ENCODE results near the gene PDCD4. TPM values are rescaled to one million over a fixed set of nuclear protein-coding genes. Genes with fewer than 3 reads are reported as not detected.

PDCD4 gene
- total and polyA plus RNA-seq, 2 of the 13 experiments (the other 11 are each of a cell fraction or from before 2014, with no cell fraction given): 22.8 to 56.2 TPM

DNA sequence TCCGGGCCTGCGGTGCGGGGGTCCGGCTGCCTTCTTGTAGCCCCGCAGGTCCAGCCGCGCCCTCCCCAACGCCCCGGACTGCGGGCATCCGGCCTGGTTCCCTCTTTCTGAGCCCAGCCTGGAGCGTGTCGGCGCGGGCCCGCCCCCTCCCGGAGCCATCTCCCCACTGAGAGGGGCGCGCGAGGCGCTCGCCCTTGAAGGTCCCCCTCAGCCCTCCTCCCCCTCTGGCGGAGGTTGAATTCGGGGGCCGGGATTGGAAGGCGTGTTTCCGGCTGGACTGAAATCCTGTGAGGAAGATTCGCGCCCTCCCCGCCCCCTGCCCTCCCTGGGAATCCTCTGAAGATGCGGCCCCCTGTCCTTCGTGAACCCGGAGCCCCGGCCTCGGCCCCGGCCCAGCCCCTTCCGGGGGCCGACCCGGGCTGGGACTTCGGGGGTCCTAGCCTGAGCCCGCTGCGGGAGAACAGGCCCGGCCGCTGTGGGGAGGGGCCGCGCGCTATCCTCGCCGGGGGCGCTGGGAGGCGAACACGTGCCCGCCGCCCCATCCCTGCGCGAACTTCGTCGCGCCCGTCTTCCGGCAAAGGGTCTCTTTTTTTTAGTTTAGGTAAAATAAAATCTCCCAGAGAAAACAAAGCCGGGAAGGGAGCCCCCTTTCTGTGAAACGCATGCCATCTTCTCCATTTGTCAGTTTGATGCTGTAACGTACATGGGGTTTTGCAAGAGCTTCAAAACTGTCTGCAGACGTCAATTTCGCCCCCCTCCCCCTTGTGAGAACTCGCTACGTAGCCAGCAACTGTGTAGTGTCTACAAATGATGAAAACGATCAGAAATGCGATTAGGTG lies 636 bp downstream of the PDCD4 start (continued):
- no peak for TF ChIP-seq HOXA7 (CRISPR knock-in tag; IDR thresholded peaks at IDR 0.05)
- TF ChIP-seq RAD51 (IDR thresholded peaks at IDR 0.05; ENCODE audit: borderline replicate concordance): no peak
- TF ChIP-seq CBX1 (IDR thresholded peaks at IDR 0.05; ENCODE audit: low read depth): no peak
- peak; percentile 56; the same call in 1 of the 2 replicates for TF ChIP-seq SALL1 (CRISPR knock-in tag; IDR thresholded peaks at IDR 0.05)
- TF ChIP-seq AKAP8 (CRISPR knock-in tag; IDR thresholded peaks at IDR 0.05): no peak
- TF ChIP-seq PHF20 (CRISPR knock-in tag; IDR thresholded peaks at IDR 0.05): no peak
- TF ChIP-seq GPN1 (CRISPR knock-in tag; IDR thresholded peaks at IDR 0.05; ENCODE audit: borderline replicate concordance): no peak
- no peak for TF ChIP-seq ZNF451 (CRISPR knock-in tag; IDR thresholded peaks at IDR 0.05)
- TF ChIP-seq, protein P1, sequence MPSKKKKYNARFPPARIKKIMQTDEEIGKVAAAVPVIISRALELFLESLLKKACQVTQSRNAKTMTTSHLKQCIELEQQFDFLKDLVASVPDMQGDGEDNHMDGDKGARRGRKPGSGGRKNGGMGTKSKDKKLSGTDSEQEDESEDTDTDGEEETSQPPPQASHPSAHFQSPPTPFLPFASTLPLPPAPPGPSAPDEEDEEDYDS (CRISPR knock-in tag; IDR thresholded peaks at IDR 0.05): no peak
- no peak for TF ChIP-seq SIX4 (CRISPR knock-in tag; IDR thresholded peaks at IDR 0.05)
- TF ChIP-seq KLF11 (CRISPR knock-in tag; IDR thresholded peaks at IDR 0.05): no peak
- TF ChIP-seq ARID2 (CRISPR knock-in tag; IDR thresholded peaks at IDR 0.05; ENCODE audit: borderline replicate concordance): no peak; the same call in 1 of the 2 replicates
- peak; percentile 26; the same call in 1 of the 2 replicates for TF ChIP-seq SMAD1 (CRISPR knock-in tag; IDR thresholded peaks at IDR 0.05; ENCODE audit: borderline replicate concordance, low read depth)
- no peak for TF ChIP-seq MATR3 (CRISPR knock-in tag; IDR thresholded peaks at IDR 0.05)
- 0 out of 2 replicates have a peak, but pooled peaks have one; percentile 63 for TF ChIP-seq ZNF567 (CRISPR knock-in tag; IDR thresholded peaks at IDR 0.05; ENCODE audit: borderline replicate concordance)
- no peak for TF ChIP-seq ZNF652 (CRISPR knock-in tag; IDR thresholded peaks at IDR 0.05; ENCODE audit: borderline replicate concordance, low read depth)
- TF ChIP-seq, protein P2, sequence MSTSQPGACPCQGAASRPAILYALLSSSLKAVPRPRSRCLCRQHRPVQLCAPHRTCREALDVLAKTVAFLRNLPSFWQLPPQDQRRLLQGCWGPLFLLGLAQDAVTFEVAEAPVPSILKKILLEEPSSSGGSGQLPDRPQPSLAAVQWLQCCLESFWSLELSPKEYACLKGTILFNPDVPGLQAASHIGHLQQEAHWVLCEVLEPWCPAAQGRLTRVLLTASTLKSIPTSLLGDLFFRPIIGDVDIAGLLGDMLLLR (CRISPR knock-in tag; IDR thresholded peaks at IDR 0.05): peak; percentile 25; the same call in 1 of the 2 replicates
- 0 out of 2 replicates have a peak, but pooled peaks have one; percentile 16 for TF ChIP-seq NCOA2 (CRISPR knock-in tag; IDR thresholded peaks at IDR 0.05)
- peak; percentile 15; the same call in 1 of the 2 replicates for TF ChIP-seq MXD4 (CRISPR knock-in tag; IDR thresholded peaks at IDR 0.05)
- no peak for TF ChIP-seq NR2F2 (IDR thresholded peaks at IDR 0.05; ENCODE audit: borderline replicate concordance, low read depth)
- TF ChIP-seq ZNF749 (CRISPR knock-in tag; IDR thresholded peaks at IDR 0.05; ENCODE audit: borderline replicate concordance): peak; percentile 47; the same call in 1 of the 2 replicates
- TF ChIP-seq JARID2 (CRISPR knock-in tag; IDR thresholded peaks at IDR 0.05; ENCODE audit: insufficient replicate concordance): no peak
- TF ChIP-seq ZNF24 (IDR thresholded peaks at IDR 0.05): no peak
- no peak for TF ChIP-seq KMT2A (CRISPR knock-in tag; IDR thresholded peaks at IDR 0.05)
- no peak; the same call in 1 of the 2 replicates for TF ChIP-seq ZNF335 (CRISPR knock-in tag; IDR thresholded peaks at IDR 0.05)
- TF ChIP-seq RBM39 (IDR thresholded peaks at IDR 0.05; ENCODE audit: low read depth, low read length, poor library complexity, severe bottlenecking): peak; percentile 74
- TF ChIP-seq ZFP82 (CRISPR knock-in tag; IDR thresholded peaks at IDR 0.05; ENCODE audit: borderline replicate concordance): 0 out of 2 replicates have a peak, but pooled peaks have one; percentile 36
- TF ChIP-seq ZNF430 (CRISPR knock-in tag; IDR thresholded peaks at IDR 0.05): no peak; the same call in 1 of the 2 replicates
- TF ChIP-seq, protein P3, sequence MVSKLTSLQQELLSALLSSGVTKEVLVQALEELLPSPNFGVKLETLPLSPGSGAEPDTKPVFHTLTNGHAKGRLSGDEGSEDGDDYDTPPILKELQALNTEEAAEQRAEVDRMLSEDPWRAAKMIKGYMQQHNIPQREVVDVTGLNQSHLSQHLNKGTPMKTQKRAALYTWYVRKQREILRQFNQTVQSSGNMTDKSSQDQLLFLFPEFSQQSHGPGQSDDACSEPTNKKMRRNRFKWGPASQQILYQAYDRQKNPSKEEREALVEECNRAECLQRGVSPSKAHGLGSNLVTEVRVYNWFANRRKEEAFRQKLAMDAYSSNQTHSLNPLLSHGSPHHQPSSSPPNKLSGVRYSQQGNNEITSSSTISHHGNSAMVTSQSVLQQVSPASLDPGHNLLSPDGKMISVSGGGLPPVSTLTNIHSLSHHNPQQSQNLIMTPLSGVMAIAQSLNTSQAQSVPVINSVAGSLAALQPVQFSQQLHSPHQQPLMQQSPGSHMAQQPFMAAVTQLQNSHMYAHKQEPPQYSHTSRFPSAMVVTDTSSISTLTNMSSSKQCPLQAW (CRISPR knock-in tag; IDR thresholded peaks at IDR 0.05): no peak; the same call in 1 of the 2 replicates
- TF ChIP-seq HNRNPK (IDR thresholded peaks at IDR 0.05; ENCODE audit: low read depth, low read length, poor library complexity, severe bottlenecking): no peak
